HepG2 (cell line): ENCODE measurements around the gene ZFAND3. TPM values are rescaled to one million over a fixed set of nuclear protein-coding genes. Genes with fewer than 3 reads are reported as not detected.

Experiments used
- ATAC-seq: fragments of 200-7000 bp; cut with Tn5 transposase; 3 replicates; pipeline ENCODE4 v1.9.1; 2020; ENCODE audit warnings: mild to moderate bottlenecking, moderate library complexity
- BruUV-seq: library from RNA; stranded (reverse); fragments of 400-500 nt; replicated peaks from 2 replicates; lab custom pipeline; 2021; lab: Mats Ljungman, UMichigan
- CTCF ChIA-PET: fragments of 300-600 bp; formaldehyde crosslinking; extraction: SDS; loops from one replicate; lab custom pipeline; 2021; ENCODE audit warnings: low total read pairs, inconsistent platforms, low intra/inter-chr PET ratio; lab: Yijun Ruan, JAX
- POLR2A ChIA-PET: fragments of 350-600 bp; sonication (Branson Sonifier 250); formaldehyde crosslinking; loops from one replicate; lab custom pipeline; 2020; ENCODE audit warnings: antibody characterized with exemption, inconsistent platforms; lab: Yijun Ruan, JAX
- DNase-seq: peaks from one replicate; pipeline ENCODE4 v3.0.0-alpha.2; 2015; ENCODE audit warnings: low spot score
- FAIRE-seq: peaks from 3 replicates; lab custom pipeline; 2011; peaks lifted over from hg19 to GRCh38; lab: Jason Lieb, UNC
- H2AFZ ChIP-seq: one replicate; pipeline ENCODE4 v1.6.1; 2011; ENCODE audit warnings: low read length, inconsistent platforms
- H3K27ac ChIP-seq: fragments of 300-600 bp; 3 replicates; pipeline ENCODE4 v1.8.0; 2011; ENCODE audit warnings: mixed run types, mild to moderate bottlenecking, mixed read lengths, low read length, inconsistent platforms; ENCODE audit not compliant: insufficient read depth; ENCODE audit errors: extremely low read length
- H3K27me3 ChIP-seq, 2 experiments: fragments of 200-600 bp in 1 of 2; 2 replicates in 1 of 2; 3 replicates in 1 of 2; pipeline versions ENCODE4 v1.6.0 to v1.8.0; 2011; ENCODE audit warnings: low read length in 2 of 2, mild to moderate bottlenecking in 2 of 2, moderate library complexity in 2 of 2, inconsistent platforms in 1 of 2; ENCODE audit not compliant: insufficient read depth in 2 of 2, control insufficient read depth in 1 of 2
- H3K36me3 ChIP-seq, 2 experiments: fragments of 200-600 bp in 1 of 2; replicated peaks in 1 of 2; 2 replicates in 1 of 2; 3 replicates in 1 of 2; pipeline versions ENCODE4 v1.5.1 to v1.8.0; 2011; ENCODE audit warnings: low read length in 2 of 2, inconsistent platforms in 1 of 2; ENCODE audit not compliant: insufficient read depth in 2 of 2, control insufficient read depth in 1 of 2
- H3K4me1 ChIP-seq: 2 replicates; pipeline ENCODE4 v1.5.1; 2012; ENCODE audit warnings: low read length, inconsistent platforms; ENCODE audit not compliant: insufficient read depth
- H3K4me2 ChIP-seq: 2 replicates; pipeline ENCODE4 v1.6.0; 2011; ENCODE audit warnings: low read depth, low read length, inconsistent platforms
- H3K4me3 ChIP-seq, 3 experiments: fragments of 200-600 bp in 1 of 3; sonication (generic), shearing (Covaris generic) in 1 of 3; replicated peaks in 1 of 3; 2 replicates each; pipeline ENCODE4 v1.5.1; 2011 to 2016; ENCODE audit warnings: low read length in 3 of 3, inconsistent platforms in 2 of 3, low read depth in 2 of 3, mild to moderate bottlenecking in 2 of 3, control low read depth in 1 of 3, mixed read lengths in 1 of 3; ENCODE audit not compliant: insufficient read depth in 1 of 3
- H3K79me2 ChIP-seq: one replicate; pipeline ENCODE4 v1.6.1; 2011; ENCODE audit warnings: low read length, inconsistent platforms; ENCODE audit not compliant: insufficient read depth
- H3K9ac ChIP-seq: 2 replicates; pipeline ENCODE4 v1.6.0; 2011; ENCODE audit warnings: mild to moderate bottlenecking, low read depth, low read length, inconsistent platforms; ENCODE audit not compliant: insufficient read depth
- H3K9me3 ChIP-seq: 2 replicates; pipeline ENCODE4 v1.5.1; 2012; ENCODE audit warnings: mild to moderate bottlenecking, low read length
- H4K20me1 ChIP-seq: 2 replicates; pipeline ENCODE4 v1.6.0; 2011; ENCODE audit warnings: inconsistent platforms, mild to moderate bottlenecking, low read length, moderate library complexity; ENCODE audit not compliant: insufficient read depth
- CEBPB ChIP-seq: IDR thresholded peaks from 2 replicates; pipeline ENCODE4 v1.6.1; 2011; ENCODE audit warnings: low read depth, low read length, improper control_type of control experiment, borderline replicate concordance
- GLI4 ChIP-seq: sonication (generic); formaldehyde crosslinking; IDR thresholded peaks from 2 replicates; pipeline ENCODE4 v1.5.1; 2020; ENCODE audit warnings: missing genetic modification reagents, mild to moderate bottlenecking, moderate library complexity, borderline replicate concordance
- HNF4G ChIP-seq, 2 experiments: sonication (generic) in 1 of 2; formaldehyde crosslinking in 1 of 2; IDR thresholded peaks; 2 replicates each; pipeline versions ENCODE4 v1.4.0 to v1.6.1; 2011 to 2020; ENCODE audit warnings: borderline replicate concordance in 2 of 2, low read depth in 2 of 2, mild to moderate bottlenecking in 2 of 2, low read length in 1 of 2, missing genetic modification reagents in 1 of 2, moderate library complexity in 1 of 2
- MBD4 ChIP-seq: IDR thresholded peaks from 2 replicates; pipeline ENCODE4 v1.6.1; 2012; ENCODE audit warnings: low read length, inconsistent platforms, borderline replicate concordance
- TAF15 ChIP-seq: fragments of 200-400 bp; formaldehyde crosslinking; IDR thresholded peaks from one replicate; pipeline ENCODE4 v1.6.1; 2018; ENCODE audit warnings: mild to moderate bottlenecking, low read depth, low read length; ENCODE audit not compliant: poor library complexity, severe bottlenecking
- TCF7 ChIP-seq: sonication (generic); IDR thresholded peaks from 2 replicates; pipeline ENCODE4 v1.6.1; 2016; ENCODE audit warnings: antibody characterized with exemption, low read depth
- U2AF1 ChIP-seq: fragments of 200-400 bp; formaldehyde crosslinking; optimal IDR thresholded peaks from 2 replicates; pipeline ENCODE3; 2017; ENCODE audit warnings: mild to moderate bottlenecking, low read depth, low read length
- ZFP37 ChIP-seq: sonication (generic); formaldehyde crosslinking; IDR thresholded peaks from 2 replicates; pipeline ENCODE4 v1.4.0; 2020; ENCODE audit warnings: missing genetic modification reagents, borderline replicate concordance
- ZFP90 ChIP-seq: sonication (generic); formaldehyde crosslinking; IDR thresholded peaks from 2 replicates; pipeline ENCODE4 v1.8.0; 2022; ENCODE audit warnings: missing genetic modification reagents, mild to moderate bottlenecking, inconsistent platforms, borderline replicate concordance
- ZMYM3 ChIP-seq: sonication (generic); formaldehyde crosslinking; IDR thresholded peaks from 2 replicates; pipeline ENCODE4 v1.5.1; 2020; ENCODE audit warnings: mild to moderate bottlenecking, missing genetic modification reagents
- ZNF234 ChIP-seq: sonication (generic); formaldehyde crosslinking; conservative IDR thresholded peaks from 2 replicates; pipeline ENCODE4 v1.5.1; 2020; ENCODE audit warnings: mild to moderate bottlenecking, missing genetic modification reagents
- ZNF260 ChIP-seq: sonication (generic); formaldehyde crosslinking; IDR thresholded peaks from 2 replicates; pipeline ENCODE4 v1.4.0; 2020; ENCODE audit warnings: missing genetic modification reagents, low read depth, mild to moderate bottlenecking, borderline replicate concordance
- in situ Hi-C: cut with HindIII; loops from 2 replicates; pipeline ENCODE4 v1.10.0; 2017; ENCODE audit warnings: low pct_unique_long_range_greater_than_20kb; ENCODE audit not compliant: extremely low pct_ligation_motif_present
- intact Hi-C: fragments of 100-400 bp; cut with micrococcal nuclease; formaldehyde crosslinking; loops from one replicate; pipeline ENCODE4 v1.10.0; 2022; ENCODE audit not compliant: unreplicated experiment
- polyA plus RNA-seq, 8 experiments: library from polyadenylated mRNA; depleted of rRNA in 3 of 8; stranded (reverse) in 7 of 8; unstranded in 1 of 8; fragments of >200 nt; fragmentation: Illumina TruSeq in 4 of 8; extraction: Trizol in 4 of 8; gene quantifications; 2 replicates each; pipeline versions ENCODE4 v1.2.1 to v1.2.3, GENCODE V29; 2011 to 2016; ENCODE audit warnings: low read depth in 4 of 8, missing spikeins in 1 of 8, mixed read lengths in 1 of 8; ENCODE audit not compliant: insufficient read depth in 1 of 8
- total RNA-seq, 5 experiments: library from RNA; depleted of rRNA; stranded (reverse); fragments of >200 nt; fragmentation: Illumina TruSeq; extraction: Trizol; gene quantifications; 2 replicates each; pipeline ENCODE4 v1.2.3, GENCODE V29; 2016; ENCODE audit warnings: low read depth in 1 of 5
- TF ChIP-seq, protein P1 (sequence below): sonication (generic); formaldehyde crosslinking; IDR thresholded peaks from 2 replicates; pipeline ENCODE4 v1.5.0; 2020; ENCODE audit warnings: mild to moderate bottlenecking, missing genetic modification reagents, borderline replicate concordance
- TF ChIP-seq, protein P2 (sequence below): sonication (generic); formaldehyde crosslinking; conservative IDR thresholded peaks from 2 replicates; pipeline ENCODE4 v1.5.0; 2020; ENCODE audit warnings: missing genetic modification reagents
- TF ChIP-seq, protein P3 (sequence below): sonication (generic); formaldehyde crosslinking; IDR thresholded peaks from 2 replicates; pipeline ENCODE4 v1.5.0; 2020; ENCODE audit warnings: missing genetic modification reagents, mild to moderate bottlenecking, borderline replicate concordance

The ZFAND3 gene
- total and polyA plus RNA-seq, 2 of the 13 experiments (the other 11 are each of a cell fraction or from before 2014, with no cell fraction given), result 16.4 to 17.1 TPM

DNA sequence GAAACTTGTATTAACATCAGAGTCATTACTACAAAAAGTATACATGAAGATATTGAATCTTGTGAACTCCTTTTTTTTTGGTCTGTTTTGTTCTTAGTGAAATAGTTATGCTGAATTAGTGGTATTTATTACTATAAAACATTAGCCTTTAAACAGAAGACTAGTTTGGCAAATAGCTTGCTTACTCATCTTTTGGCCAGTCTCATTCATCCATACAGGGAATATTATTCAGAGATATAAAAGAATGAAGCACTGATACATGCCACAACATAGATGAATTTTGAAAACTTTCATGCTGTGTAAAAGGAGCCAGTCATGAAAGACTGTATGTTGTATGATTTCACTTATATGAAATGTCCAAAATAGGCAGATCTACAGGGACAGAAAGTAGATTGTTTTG lies 205.9 kb downstream of the ZFAND3 start:
- no peak overlapping the region for H3K4me3 ChIP-seq
- DNase-seq, result no peak
- no peaks in the 10 kb centered on the region for H3K4me1 ChIP-seq
- ChIA-PET CTCF (no interaction called here), POLR2A (no interaction called here)
- no peak overlapping the region for H3K27ac ChIP-seq
- H3K27me3 ChIP-seq, result no peaks in the 10 kb centered on the region
- H3K9ac ChIP-seq, result no peak overlapping the region
- 0 out of 2 replicates have a peak, but pooled peaks cover 3% of the 10 kb centered on the region for H4K20me1 ChIP-seq
- no peaks in the 10 kb centered on the region for H3K36me3 ChIP-seq
- no TSS peak for BruUV-seq
- FAIRE-seq, result no peak
- no peak for ATAC-seq
- H2AFZ ChIP-seq, result no peak overlapping the region
- in situ Hi-C loops (no loop called here), intact Hi-C loops (no loop called here)
- H3K4me2 ChIP-seq, result no peak overlapping the region
- peaks cover 7% of the 10 kb centered on the region; the same call in 1 of the 2 replicates for H3K9me3 ChIP-seq
- no peaks in the 10 kb centered on the region for H3K79me2 ChIP-seq
- TF ChIP-seq ZFP90 (CRISPR knock-in tag) (no peak), ZFP37 (CRISPR knock-in tag) (no peak), ZMYM3 (CRISPR knock-in tag) (no peak), ZNF260 (no peak), ZNF234 (CRISPR knock-in tag) (no peak), CEBPB (no peak), TCF7 (no peak), TAF15 (no peak), MBD4 (no peak), HNF4G (IDR thresholded peaks at IDR 0.05; ENCODE audit: borderline replicate concordance, low read depth, low read length) (no peak), HNF4G (CRISPR knock-in tag; IDR thresholded peaks at IDR 0.05; ENCODE audit: borderline replicate concordance, low read depth) (no peak), U2AF1 (no peak), GLI4 (CRISPR knock-in tag) (no peak)
- TF ChIP-seq, protein P1, sequence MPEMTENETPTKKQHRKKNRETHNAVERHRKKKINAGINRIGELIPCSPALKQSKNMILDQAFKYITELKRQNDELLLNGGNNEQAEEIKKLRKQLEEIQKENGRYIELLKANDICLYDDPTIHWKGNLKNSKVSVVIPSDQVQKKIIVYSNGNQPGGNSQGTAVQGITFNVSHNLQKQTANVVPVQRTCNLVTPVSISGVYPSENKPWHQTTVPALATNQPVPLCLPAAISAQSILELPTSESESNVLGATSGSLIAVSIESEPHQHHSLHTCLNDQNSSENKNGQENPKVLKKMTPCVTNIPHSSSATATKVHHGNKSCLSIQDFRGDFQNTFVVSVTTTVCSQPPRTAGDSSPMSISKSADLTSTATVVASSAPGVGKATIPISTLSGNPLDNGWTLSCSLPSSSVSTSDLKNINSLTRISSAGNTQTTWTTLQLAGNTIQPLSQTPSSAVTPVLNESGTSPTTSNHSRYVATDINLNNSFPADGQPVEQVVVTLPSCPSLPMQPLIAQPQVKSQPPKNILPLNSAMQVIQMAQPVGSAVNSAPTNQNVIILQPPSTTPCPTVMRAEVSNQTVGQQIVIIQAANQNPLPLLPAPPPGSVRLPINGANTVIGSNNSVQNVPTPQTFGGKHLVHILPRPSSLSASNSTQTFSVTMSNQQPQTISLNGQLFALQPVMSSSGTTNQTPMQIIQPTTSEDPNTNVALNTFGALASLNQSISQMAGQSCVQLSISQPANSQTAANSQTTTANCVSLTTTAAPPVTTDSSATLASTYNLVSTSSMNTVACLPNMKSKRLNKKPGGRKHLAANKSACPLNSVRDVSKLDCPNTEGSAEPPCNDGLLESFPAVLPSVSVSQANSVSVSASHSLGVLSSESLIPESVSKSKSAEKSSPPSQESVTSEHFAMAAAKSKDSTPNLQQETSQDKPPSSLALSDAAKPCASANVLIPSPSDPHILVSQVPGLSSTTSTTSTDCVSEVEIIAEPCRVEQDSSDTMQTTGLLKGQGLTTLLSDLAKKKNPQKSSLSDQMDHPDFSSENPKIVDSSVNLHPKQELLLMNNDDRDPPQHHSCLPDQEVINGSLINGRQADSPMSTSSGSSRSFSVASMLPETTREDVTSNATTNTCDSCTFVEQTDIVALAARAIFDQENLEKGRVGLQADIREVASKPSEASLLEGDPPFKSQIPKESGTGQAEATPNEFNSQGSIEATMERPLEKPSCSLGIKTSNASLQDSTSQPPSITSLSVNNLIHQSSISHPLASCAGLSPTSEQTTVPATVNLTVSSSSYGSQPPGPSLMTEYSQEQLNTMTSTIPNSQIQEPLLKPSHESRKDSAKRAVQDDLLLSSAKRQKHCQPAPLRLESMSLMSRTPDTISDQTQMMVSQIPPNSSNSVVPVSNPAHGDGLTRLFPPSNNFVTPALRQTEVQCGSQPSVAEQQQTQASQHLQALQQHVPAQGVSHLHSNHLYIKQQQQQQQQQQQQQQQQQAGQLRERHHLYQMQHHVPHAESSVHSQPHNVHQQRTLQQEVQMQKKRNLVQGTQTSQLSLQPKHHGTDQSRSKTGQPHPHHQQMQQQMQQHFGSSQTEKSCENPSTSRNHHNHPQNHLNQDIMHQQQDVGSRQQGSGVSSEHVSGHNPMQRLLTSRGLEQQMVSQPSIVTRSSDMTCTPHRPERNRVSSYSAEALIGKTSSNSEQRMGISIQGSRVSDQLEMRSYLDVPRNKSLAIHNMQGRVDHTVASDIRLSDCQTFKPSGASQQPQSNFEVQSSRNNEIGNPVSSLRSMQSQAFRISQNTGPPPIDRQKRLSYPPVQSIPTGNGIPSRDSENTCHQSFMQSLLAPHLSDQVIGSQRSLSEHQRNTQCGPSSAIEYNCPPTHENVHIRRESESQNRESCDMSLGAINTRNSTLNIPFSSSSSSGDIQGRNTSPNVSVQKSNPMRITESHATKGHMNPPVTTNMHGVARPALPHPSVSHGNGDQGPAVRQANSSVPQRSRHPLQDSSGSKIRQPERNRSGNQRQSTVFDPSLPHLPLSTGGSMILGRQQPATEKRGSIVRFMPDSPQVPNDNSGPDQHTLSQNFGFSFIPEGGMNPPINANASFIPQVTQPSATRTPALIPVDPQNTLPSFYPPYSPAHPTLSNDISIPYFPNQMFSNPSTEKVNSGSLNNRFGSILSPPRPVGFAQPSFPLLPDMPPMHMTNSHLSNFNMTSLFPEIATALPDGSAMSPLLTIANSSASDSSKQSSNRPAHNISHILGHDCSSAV (CRISPR knock-in tag), result no peak
- TF ChIP-seq, protein P2, sequence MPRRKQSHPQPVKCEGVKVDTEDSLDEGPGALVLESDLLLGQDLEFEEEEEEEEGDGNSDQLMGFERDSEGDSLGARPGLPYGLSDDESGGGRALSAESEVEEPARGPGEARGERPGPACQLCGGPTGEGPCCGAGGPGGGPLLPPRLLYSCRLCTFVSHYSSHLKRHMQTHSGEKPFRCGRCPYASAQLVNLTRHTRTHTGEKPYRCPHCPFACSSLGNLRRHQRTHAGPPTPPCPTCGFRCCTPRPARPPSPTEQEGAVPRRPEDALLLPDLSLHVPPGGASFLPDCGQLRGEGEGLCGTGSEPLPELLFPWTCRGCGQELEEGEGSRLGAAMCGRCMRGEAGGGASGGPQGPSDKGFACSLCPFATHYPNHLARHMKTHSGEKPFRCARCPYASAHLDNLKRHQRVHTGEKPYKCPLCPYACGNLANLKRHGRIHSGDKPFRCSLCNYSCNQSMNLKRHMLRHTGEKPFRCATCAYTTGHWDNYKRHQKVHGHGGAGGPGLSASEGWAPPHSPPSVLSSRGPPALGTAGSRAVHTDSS (CRISPR knock-in tag), result no peak
- TF ChIP-seq, protein P3, sequence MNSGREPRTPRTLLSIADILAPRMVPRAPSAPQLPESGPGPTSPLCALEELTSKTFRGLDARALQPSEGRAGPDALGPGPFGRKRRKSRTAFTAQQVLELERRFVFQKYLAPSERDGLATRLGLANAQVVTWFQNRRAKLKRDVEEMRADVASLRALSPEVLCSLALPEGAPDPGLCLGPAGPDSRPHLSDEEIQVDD, result no peak
